ENCODE data around the gene CYP4V2.

Gene CYP4V2

DNA sequence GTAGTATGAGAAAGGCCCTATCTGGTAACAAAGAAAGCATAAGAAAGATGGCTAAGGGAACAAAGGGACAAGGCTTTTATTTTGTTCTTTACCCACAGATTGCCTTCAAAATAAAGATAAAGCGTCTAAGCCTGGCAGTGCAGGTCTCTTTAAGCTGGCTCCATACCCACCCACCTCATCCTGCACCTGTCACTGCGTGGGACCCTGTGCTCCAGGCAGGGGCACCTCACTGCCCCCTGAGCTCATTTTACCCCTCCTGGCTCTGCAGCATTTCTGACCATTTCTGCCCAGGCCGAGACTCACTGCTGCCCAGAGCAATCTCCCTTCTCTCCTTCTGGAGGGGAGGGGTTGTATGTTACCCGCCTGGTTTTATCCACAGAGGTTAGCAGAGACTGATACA is 1.7 kb upstream of the CYP4V2 start:
- no peak for DNase-seq

DNA sequence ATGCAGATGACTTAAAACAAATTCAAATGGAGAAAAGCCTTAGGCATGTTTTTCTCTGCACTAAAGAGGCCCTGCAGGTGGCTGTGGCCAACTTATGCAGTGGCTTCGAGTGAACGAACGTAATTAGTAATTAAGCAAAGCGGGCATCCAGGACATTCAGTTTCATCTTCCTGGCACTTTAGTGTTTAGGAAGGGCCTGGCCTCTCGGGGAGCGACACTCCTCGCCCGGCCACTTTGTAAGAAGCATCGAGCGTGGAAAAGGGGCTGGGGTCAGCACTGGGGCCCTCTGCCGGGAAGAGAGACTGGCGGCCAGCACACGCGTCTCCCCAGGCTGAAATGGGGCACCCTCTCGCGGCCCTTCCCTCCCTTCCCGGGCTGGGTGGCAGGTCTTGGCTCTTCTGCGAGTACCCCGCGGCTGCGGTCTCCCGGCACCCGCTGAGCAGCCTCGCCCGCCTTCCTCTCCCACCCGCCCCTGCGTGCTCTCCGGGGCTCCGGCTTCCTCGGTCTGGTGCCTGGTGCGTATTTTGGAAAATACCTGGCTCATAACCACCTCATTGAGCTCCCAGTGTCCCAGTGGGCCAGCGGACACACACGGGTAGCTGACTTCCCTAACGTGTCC is 677 bp upstream of the CYP4V2 start:
- peak; percentile 53 for DNase-seq

DNA sequence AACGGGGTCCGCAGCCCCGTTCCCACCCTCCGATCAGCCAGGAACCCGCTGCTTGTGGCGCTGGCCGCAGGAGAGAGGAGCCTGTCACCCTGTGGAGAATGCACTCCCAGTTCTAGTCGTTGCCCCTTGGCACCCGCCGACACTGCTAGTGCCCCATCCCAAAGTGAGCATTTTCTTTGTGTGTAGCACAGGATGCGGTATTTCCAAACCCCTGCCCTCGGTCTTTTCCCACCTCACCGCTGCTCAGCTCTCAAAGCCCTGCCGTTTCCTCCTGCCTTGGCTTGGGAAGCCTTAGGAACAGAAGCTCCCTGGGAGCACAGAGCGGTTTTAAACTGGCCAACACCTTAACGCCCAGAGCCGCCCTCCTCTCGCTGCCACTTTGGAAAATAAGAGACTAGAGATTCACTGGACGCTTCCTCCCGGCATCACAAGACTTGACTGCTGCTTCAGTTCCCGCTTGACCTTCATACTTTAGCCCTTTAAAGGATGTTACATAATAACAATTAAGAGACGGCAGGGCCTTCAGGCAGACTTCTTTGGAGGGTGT is 772 bp downstream of the CYP4V2 start:
- peak; percentile 36 for DNase-seq

DNA sequence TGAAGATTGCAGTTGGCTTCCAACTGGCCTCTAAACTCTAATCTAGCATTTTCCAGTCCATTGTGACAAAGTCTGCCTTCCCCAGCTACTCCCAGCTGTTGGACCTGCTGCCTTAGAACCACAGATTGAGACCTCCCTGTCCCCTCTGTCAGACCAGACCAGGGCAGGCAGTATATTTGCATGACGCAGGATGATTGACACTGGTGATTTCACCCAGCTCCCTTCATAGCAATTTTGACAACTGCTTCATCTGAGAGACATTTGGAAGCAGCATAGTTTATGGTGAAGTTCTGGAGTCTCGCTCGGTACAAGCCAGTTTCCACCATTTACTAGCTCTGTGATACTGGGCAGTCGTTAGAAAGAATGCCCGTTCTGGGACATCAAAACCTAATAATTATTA is 2.5 kb downstream of the CYP4V2 start:
- no peak for DNase-seq

DNA sequence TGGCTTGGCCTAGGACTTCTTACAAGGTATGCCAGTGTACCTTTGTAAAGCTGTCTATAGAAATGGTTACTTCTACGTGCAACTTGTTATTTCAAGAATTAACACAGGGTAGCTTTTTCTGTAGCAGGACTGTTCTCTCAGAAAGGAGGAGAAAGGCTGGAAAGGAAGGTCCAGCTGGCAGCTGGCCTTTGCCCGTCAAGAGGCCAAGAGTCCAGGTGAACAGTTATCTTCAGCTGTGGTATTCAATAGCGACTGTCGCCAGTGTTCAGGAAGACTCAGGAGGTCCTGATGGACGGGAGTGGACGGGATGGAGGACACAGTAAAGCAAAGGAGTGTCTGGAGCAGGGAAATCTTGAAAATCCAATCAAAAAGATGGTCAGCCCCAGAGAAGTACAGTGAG is 4.7 kb downstream of the CYP4V2 start:
- no peak for DNase-seq

DNA sequence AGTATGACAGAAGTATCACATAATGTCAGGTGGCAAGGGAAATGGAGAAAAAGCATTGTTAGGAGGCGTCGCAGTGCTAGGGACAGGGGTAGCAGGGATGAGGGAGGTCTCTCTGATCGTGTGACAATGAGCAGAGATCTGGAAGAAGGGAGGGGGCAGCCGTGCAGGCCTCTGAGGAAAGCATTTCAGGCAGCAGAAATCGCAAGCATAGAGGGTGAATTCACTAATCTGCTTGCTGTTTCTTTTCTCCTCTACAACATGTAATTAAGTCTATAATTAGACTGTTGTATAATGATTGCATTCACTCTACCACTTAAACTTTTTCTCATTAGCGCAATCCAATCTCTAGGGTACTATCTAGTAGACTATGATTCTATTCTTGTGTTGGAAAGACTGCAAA is 9.1 kb downstream of the CYP4V2 start:
- no peak for DNase-seq

DNA sequence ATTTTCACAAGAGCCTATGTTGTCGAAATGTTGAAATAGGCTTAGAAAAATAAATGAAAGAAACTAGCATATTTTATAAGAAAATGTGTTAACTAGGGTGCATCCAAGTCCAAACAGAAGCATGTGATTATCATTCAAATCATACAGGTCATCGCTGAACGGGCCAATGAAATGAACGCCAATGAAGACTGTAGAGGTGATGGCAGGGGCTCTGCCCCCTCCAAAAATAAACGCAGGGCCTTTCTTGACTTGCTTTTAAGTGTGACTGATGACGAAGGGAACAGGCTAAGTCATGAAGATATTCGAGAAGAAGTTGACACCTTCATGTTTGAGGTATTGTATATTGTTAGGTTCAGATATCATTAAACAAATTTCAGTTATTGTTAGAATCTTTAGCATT is 9.6 kb downstream of the CYP4V2 start:
- DNase-seq = no peak

DNA sequence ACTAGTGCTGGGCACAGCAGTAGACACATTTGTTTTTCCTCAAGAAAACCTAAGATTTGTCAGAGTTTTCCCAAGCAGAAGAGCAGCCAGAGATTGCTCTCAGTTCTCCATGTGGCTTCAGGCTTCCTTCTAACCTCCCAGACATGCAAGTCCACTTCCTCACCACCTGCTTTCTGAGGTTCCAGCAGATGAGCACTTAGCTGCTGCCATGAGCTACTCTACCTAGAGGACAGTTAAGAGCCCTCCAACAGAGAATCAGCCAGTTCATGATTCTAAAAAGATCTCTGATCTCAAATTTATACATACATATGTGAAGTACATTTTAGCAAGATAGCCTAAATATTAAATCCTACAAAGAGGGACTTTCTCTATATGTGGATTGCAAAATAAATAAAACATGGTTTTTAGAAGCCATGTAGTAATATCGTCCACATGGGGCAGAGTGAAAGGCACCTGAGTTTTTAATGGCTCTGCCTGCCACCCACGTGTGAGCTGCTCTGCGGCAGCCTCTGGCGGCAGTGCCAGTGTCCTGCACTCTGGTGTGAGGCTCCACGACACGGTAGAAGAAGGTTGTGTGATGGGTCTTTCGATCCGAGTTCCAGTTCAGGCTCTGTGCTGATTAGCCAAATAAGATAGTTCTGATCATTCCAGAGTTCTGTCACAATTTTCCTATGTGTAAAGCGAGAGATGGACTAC is 10.3 kb downstream of the CYP4V2 start:
- peak; percentile 65 for DNase-seq

DNA sequence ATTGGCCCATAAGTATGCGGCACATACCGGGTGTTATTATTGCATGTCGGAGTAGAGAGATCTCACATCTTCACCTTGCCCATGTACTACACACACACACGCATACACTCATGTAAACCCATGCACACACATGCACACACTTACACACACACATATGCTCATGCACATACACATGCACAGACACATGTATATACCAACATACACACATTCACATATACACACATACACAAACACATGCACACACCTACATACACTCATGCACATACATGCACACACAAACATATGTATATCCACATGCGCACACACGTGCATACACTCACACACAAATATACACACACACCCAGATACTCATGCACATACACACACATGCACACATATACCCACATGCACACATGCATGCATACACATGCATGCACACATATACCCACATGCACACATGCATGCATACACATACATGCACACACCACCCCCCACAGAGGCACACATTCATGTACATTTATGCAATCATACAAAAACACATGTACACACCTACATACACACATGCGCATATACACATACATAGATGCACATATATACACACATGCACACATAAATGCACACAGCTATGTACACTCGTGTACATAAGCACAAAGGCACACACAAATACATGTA is 11.2 kb downstream of the CYP4V2 start:
- no peak for DNase-seq

DNA sequence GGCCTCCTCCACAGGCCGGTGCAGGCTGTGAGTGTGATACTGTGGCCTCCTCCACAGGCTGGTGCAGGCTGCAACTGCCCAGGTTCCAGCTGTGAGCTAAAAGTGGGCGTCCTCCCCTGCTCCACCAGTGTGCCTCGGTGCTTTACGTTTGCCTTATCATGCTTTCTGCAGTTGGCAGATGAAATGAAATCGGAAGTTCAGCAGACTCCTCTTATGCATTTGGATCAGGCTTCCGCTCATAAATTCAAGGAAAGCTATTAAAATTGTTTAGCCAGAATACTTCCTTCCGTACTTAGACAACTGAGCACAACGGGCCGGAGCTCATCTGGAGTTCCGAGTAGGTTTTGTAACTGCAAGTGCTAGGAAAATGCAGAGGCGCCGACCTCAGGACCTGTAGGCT is 12.0 kb downstream of the CYP4V2 start:
- DNase-seq = no peak

DNA sequence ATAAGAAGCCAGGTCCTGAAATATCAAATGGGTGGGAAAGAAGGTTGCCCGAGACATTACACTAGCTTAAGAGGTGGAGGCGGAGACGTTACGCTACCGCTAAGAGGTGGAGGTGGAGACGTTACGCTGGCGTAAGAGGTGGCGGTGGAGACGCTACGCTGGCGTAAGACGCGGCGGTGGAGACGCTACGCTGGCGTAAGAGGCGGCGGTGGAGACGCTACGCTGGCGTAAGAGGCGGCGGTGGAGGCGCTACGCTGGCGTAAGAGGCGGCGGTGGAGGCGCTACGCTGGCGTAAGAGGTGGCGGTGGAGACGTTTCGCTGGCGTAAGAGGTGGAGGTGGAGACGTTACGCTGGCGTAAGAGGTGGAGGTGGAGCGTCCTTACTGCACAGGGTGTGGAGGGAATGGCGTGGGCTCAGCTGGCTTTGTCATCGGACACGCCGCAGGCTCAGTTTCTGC is 12.8 kb downstream of the CYP4V2 start:
- peak; percentile 70 for DNase-seq

DNA sequence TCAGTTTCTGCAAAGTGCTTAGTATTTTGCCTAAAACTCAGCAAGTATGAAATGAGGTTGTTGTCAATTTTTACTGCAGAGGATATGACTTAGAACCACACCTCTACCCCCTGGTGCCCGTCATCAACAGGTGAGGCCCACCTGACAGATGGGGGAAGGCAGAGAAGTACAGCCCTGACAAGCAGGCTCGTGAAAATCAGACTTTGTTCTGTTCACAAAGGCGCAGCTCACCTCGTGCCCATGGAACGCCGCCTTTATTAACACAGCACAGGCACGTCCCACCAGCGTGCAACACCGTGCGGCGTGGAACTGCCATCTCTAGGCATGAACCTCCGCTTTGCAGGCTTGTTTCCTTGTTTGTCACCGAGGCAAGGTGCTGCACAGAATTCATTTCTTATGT is 13.3 kb downstream of the CYP4V2 start:
- no peak for DNase-seq

DNA sequence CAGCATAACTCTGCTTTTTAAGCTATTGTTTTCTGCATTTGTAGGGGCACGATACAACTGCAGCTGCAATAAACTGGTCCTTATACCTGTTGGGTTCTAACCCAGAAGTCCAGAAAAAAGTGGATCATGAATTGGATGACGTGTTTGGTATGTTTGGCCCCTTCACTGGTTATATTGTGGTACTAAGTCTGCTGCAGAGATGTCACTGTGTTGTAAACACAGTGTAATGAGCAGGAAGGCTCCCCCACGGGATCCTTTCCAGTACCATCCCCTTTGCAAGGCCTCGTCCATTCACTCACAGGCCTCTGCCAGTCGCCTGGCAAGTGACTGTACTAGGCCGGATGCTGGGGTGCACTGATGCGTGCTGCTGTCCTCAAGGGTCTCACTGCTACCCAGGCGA is 13.8 kb downstream of the CYP4V2 start:
- DNase-seq = no peak

DNA sequence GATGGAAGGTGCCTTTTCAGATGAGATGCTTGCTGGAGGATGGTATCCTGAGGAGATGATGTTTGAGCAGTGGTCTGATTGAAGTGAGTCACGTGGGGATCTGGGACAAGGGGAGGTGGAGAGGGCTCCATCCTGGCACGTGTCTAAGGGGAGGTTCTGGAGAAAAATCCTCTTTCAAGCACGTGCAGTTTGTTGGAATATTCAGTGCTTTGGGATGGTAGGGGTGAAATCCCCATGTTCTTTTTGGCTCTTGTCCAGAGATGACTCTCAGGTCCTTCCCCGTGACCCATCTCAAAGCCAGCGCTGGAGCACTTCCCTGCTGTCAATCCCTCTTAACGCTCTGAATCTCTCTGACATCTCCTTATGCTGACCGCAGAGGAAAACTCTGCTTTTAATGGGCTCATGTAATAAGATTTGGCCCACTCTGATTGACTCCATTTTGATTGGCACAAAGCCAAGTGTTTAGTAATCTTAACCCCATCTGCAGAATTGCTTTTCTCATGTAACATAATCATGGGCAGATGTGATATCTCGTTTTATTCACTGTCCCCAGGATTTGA is 25.2 kb downstream of the CYP4V2 start:
- DNase-seq = no peak

DNA sequence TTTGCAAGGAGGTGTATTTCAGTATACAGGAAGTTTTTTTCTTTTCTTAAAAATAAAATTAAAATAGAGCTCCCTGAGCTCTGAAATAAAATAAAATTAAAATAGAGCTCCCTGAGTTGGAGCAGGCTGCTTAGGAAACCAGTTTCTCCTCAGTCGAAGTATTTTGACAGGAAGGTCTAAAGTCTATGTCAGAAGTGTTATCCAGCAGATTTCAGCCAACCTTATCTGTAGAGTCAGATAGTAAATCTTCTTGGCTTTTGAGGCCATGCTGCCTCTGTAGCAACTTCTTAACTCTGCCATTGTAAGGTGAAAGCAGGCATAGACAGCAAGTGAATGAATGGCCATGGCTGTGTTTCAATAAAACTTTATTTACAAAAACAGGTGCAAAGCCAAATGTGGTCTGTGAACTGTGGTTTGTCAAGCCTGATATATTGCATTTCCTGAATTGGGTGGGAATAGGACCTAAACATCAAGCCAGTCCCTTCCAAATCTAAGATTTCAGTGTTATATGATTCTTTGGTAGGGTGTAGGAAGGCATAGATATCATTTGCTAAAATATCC is 26.4 kb downstream of the CYP4V2 start:
- no peak for DNase-seq

DNA sequence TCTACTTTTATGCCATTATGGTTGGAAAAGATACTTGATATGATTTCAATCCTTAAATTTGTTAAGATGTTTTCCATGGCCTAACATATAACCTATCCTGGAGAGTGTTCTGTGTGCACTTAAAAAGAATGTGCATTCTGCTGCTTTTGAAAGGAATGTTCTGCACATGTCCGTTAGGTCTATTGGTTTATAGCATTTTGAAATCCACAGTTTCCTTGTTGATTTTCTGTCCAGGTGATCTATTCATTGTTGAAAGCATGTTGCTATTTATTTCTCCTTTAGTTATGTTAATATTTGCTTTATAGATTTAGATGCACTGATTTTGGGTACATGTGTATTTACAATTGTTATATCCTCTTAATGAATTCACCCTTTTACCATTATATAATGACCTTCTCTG is 30.3 kb downstream of the CYP4V2 start:
- no peak for DNase-seq

DNA sequence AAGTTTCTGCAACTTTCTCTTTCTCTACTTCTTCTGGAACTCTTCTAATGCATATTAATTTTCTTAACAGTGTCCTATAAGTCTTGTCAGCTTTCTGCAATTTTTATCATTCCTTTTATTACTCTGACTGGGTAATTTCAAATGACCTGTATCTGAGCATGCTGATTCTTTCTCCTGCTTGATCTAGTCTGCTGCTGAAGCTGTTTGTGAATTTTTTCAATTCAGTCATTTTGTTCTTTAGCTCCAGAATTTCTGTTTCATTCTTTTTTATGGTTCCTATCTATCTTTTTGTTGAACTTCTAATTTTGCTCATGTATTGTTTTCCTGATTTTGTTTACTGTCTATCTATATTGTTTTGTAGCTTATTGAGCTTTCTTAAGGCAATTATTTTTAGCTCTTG is 34.5 kb downstream of the CYP4V2 start:
- DNase-seq = no peak

DNA sequence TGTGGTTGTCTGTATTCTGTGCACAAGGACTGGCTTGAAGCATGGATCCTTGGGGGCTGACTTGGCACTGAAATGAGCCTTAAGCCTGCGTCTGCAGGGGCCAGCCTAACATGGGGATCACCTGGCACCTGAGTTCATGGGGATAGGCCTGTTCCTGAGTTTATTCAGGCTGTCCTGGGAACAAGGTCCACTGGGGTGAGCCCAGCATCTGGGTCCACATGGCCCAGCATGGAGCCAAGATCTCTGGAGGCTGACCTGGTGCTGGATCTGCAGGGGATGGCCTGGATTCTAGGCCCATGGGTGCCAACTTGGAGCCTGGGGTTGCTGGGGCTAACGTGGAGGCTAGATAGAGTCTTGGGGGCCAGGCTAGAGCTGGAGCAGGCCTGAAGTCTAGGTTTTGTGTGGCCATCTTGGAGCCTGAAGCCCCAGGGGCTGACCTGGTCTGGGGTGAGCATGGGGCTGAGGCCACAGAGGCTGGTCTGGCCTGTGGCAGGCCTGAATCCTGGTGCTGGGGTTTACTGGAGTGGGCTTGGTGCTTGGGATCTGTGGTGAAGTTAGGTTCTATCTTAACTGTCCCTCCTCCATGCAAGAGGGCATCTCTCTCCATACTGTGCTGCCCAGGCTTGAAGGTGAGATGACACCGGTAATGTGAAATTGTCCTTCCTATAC is 35.3 kb downstream of the CYP4V2 start:
- DNase-seq = no peak

DNA sequence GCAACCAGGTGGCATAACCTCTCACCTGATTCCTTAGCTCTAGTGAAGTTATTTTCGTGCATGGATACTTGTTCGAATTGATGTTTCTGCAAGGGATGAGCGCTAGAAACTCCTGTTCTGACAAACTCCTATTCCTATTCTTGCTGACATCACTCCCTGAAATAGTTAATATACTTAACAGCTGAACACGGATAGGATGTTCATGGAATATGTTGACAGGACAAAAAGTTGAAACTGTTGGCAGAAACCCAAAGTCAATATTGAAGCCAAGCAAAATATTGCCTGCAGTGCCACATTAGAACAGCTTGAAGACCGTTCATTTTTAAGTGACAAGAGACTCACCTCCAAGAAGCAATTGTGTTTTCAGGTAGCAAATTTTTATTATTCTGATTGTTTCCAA is 35.9 kb downstream of the CYP4V2 start, which contains the start of gene KLKB1:
KLKB1 (plus strand) TSS at position 287 of the 400 bp plus-strand sequence. CDS start 689 bp downstream, outside the sequence.
- no peak for DNase-seq

DNA sequence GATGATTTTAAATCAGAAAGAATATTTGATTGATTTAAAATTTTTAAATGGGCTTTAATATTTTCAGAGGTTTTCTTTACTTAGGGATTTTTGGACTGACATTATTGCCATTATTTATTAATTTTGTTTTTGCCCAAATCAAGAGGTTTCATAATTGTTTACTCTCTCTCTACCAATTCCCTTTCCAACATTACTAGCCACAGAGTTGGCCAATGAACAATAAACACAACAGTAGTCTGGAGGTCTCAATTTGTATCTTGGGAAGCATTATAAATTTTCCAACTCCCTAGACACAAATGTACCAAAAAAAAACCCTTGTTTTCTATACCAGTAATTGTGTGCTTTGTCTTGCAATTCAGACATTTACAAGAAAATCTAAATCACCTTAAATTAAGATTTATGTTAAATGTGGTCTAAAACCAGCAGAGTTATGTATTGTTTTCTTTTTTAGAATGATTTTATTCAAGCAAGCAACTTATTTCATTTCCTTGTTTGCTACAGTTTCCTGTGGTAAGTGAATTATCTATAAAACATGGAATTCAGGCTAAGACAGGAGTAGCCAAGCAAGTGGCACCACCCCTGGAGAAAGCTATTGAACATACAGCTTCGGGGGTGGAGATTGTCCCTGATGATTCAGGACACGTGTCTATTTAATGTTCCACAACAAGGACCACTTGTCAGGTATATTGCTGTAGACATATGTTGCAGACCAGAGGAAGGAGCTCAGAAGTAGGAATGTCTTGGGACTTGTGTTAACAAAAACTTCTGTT is 36.6 kb downstream of the CYP4V2 start:
- DNase-seq = no peak

DNA sequence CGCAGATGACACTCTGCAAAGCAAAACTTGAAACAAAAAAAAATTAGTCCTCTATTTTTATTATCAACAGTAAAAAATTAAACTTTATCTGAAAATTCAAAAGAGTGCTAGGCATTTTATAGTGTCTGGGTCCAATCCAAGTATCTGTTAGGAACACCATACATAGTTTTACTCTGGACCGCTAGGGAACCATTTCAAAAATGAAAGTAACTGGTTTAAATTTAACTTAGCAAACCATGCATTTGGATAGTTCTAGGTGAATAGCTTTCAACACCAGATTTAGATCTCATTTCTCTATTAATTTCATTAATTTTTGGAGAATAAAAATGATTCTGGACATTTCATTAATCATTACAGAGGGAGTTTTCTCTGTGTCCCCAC is 37.1 kb downstream of the CYP4V2 start:
- no peak for DNase-seq

DNA sequence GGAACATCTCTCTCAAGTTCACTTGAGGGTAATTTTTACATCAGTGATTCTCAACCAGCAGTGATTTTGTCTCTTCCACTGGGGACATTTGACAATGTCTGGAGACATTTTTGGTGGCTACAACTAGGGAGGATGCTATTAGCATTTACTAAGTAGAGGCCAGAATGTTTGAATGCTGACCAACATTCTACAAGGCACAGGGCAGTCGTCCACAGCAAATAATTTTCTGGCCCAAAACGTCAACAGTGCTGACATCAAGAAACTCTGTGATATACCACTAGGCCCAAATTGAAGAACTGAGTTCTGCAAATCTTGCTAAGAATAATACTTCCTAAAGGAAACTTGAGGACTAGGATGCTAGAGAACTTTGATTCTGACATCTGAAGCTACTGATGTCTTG is 43.0 kb downstream of the CYP4V2 start:
- no peak for DNase-seq
